ENCODE measurements around the gene GPBAR1.

The GPBAR1 gene

DNA sequence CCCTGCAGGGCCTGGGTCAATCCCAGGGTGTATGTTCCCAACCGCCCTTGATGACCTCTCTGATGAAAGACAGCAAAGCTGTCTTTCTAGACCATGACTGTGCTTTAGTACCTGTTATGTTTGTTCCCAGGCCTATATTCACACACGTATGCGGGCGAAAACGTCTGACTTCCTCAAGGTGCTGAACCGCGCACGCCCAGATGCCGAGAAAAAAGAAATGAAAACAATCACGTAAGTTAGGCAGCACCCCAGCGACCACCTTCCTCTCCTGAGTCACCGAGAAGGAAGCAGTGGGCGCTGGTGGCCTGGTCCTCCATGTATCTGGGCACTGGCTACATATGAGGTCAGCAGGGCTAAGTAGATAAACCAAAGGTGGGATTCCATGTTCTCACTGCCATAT, 11.1 kb upstream of the GPBAR1 start:
- no peak for TF ChIP-seq EZH2 (IDR thresholded peaks at IDR 0.05; ENCODE audit: borderline replicate concordance, low read depth, low read length, severe bottlenecking)
- TF ChIP-seq, protein P1, sequence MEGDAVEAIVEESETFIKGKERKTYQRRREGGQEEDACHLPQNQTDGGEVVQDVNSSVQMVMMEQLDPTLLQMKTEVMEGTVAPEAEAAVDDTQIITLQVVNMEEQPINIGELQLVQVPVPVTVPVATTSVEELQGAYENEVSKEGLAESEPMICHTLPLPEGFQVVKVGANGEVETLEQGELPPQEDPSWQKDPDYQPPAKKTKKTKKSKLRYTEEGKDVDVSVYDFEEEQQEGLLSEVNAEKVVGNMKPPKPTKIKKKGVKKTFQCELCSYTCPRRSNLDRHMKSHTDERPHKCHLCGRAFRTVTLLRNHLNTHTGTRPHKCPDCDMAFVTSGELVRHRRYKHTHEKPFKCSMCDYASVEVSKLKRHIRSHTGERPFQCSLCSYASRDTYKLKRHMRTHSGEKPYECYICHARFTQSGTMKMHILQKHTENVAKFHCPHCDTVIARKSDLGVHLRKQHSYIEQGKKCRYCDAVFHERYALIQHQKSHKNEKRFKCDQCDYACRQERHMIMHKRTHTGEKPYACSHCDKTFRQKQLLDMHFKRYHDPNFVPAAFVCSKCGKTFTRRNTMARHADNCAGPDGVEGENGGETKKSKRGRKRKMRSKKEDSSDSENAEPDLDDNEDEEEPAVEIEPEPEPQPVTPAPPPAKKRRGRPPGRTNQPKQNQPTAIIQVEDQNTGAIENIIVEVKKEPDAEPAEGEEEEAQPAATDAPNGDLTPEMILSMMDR (IDR thresholded peaks at IDR 0.05; ENCODE audit: borderline replicate concordance, extremely low read depth, low read length, poor library complexity, severe bottlenecking) = no peak
- Histone ChIP-seq H3K27ac (ENCODE audit: low read length) (no peak overlapping the region), H3K9ac (ENCODE audit: low read depth, low read length) (no peak overlapping the region), H3K4me1 (ENCODE audit: insufficient read depth, low read length) (no peaks in the 10 kb centered on the region), H3K27me3 (ENCODE audit: insufficient read depth, low read length, poor library complexity) (no peaks in the 10 kb centered on the region), H3K79me2 (ENCODE audit: insufficient read depth, low read length) (no peaks in the 10 kb centered on the region), H3K9me3 (ENCODE audit: insufficient read depth, low read length, severe bottlenecking) (no peaks in the 10 kb centered on the region), H4K20me1 (ENCODE audit: insufficient read depth, low read length) (no peaks in the 10 kb centered on the region), H3K4me3 (ENCODE audit: low read depth in 1 of 2, low read length in 2 of 2) (no peak overlapping the region), H2AFZ (ENCODE audit: low read depth, low read length) (no peak overlapping the region), H3K4me2 (ENCODE audit: insufficient read depth, low read length) (no peak overlapping the region), H3K36me3 (ENCODE audit: insufficient read depth, low read length) (peaks cover 97% of the 10 kb centered on the region)
- DNase-seq (no peak), ATAC-seq (ENCODE audit: insufficient read depth, low read depth) (no peak)

DNA sequence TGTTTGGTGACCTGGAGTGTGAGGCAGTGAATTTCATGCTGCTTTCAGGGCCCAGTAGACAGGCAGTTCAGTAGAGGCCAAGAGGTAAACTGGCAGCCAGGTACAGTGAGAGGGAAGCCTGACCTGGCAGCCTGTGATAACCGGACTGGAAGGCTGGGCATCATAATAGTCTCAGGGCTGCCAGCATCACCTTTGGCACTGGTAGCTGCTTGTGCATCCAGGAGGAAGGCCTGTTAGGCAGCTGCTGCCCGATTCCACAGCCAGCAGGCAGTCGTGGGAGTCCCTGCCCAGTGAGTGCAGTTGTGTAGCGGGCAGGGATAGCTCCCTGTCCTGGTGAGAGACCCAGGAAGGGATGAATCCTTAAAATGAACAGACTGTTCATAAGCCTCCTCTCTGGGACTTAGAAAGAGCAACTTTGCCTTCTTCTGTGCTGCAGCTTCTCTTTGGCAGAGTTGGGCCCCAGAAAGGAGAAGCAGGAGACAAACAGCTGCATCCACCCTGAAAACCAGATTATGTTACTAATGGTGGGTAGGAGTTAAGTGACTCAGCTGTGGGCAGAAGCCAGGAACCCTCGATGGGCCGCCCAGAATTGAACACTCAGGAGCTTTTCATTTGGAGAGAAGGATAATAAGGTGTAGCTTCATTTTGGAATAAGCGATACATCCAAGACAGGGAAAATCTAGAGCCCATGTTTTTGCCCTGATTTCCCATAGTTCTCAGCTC, 8.1 kb upstream of the GPBAR1 start:
- Histone ChIP-seq H3K27ac (ENCODE audit: low read length) (no peak overlapping the region), H3K36me3 (ENCODE audit: insufficient read depth, low read length) (peaks cover 84% of the 10 kb centered on the region), H3K4me1 (ENCODE audit: insufficient read depth, low read length) (no peaks in the 10 kb centered on the region), H4K20me1 (ENCODE audit: insufficient read depth, low read length) (no peaks in the 10 kb centered on the region), H3K9ac (ENCODE audit: low read depth, low read length) (no peak overlapping the region), H3K9me3 (ENCODE audit: insufficient read depth, low read length, severe bottlenecking) (no peaks in the 10 kb centered on the region), H3K4me2 (ENCODE audit: insufficient read depth, low read length) (no peak overlapping the region), H3K4me3 (ENCODE audit: low read depth in 1 of 2, low read length in 2 of 2) (no peak overlapping the region), H3K79me2 (ENCODE audit: insufficient read depth, low read length) (no peaks in the 10 kb centered on the region), H3K27me3 (ENCODE audit: insufficient read depth, low read length, poor library complexity) (no peaks in the 10 kb centered on the region), H2AFZ (ENCODE audit: low read depth, low read length) (no peak overlapping the region)
- DNase-seq (no peak), ATAC-seq (ENCODE audit: insufficient read depth, low read depth) (no peak)
- TF ChIP-seq EZH2 (IDR thresholded peaks at IDR 0.05; ENCODE audit: borderline replicate concordance, low read depth, low read length, severe bottlenecking) = no peak
- TF ChIP-seq, protein P1 (IDR thresholded peaks at IDR 0.05; ENCODE audit: borderline replicate concordance, extremely low read depth, low read length, poor library complexity, severe bottlenecking) = no peak

DNA sequence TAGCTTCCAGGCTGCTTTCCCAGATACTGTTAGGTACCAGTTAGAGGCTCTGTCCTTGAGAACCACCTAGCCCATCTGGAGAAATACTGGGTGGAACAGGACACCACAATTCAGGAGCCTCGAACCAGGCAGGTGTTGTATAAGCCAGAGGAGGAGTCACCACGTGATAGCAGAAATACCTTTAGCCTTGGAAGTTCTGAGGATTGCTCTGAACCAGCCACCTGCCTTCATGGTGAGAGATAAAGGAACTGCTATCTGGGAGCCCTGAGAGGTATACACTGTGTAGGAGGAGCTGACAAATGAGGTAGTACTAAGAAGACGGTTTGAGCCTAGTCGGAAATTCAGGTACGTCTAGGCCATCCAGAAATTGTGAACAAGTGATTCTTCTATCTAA, 7.6 kb upstream of the GPBAR1 start:
- H3K36me3 ChIP-seq (ENCODE audit: insufficient read depth, low read length) = peaks cover 78% of the 10 kb centered on the region

More for the DNA sequence above, 7.6 kb upstream of the GPBAR1 start:
- Histone ChIP-seq H2AFZ (ENCODE audit: low read depth, low read length) (no peak overlapping the region), H4K20me1 (ENCODE audit: insufficient read depth, low read length) (no peaks in the 10 kb centered on the region), H3K4me3 (ENCODE audit: low read depth in 1 of 2, low read length in 2 of 2) (no peak overlapping the region), H3K9me3 (ENCODE audit: insufficient read depth, low read length, severe bottlenecking) (no peaks in the 10 kb centered on the region), H3K27ac (ENCODE audit: low read length) (no peak overlapping the region), H3K4me1 (ENCODE audit: insufficient read depth, low read length) (no peaks in the 10 kb centered on the region), H3K9ac (ENCODE audit: low read depth, low read length) (no peak overlapping the region), H3K79me2 (ENCODE audit: insufficient read depth, low read length) (no peaks in the 10 kb centered on the region), H3K4me2 (ENCODE audit: insufficient read depth, low read length) (no peak overlapping the region), H3K27me3 (ENCODE audit: insufficient read depth, low read length, poor library complexity) (no peaks in the 10 kb centered on the region)
- TF ChIP-seq, protein P1 (IDR thresholded peaks at IDR 0.05; ENCODE audit: borderline replicate concordance, extremely low read depth, low read length, poor library complexity, severe bottlenecking) = no peak
- TF ChIP-seq EZH2 (IDR thresholded peaks at IDR 0.05; ENCODE audit: borderline replicate concordance, low read depth, low read length, severe bottlenecking) = no peak
- ATAC-seq (ENCODE audit: insufficient read depth, low read depth) (no peak), DNase-seq (no peak)

All from DND-41 (cell line).